H9 (cell line): Measurements from ENCODE around the gene NHERF2. TPM values are rescaled to one million over a fixed set of nuclear protein-coding genes. Genes with fewer than 3 reads are reported as not detected.
A peak's percentile ranks its signal among the peaks of the same experiment; 100 is the strongest.

Experiments
- DNase-seq: peaks from one replicate; pipeline ENCODE4 v3.0.0-alpha.2; 2017
- H2AFZ ChIP-seq: one replicate; pipeline ENCODE4 v1.6.1; 2013; ENCODE audit warnings: mild to moderate bottlenecking, low read length, control low read depth, moderate library complexity
- H2AK5ac ChIP-seq: 2 replicates; pipeline ENCODE4 v1.6.1; 2013; ENCODE audit warnings: low read length, control low read depth, mixed read lengths; ENCODE audit not compliant: insufficient read length
- H2BK120ac ChIP-seq: one replicate; pipeline ENCODE4 v1.6.1; 2013; ENCODE audit warnings: low read depth, mild to moderate bottlenecking, low read length, control low read depth, inconsistent platforms; ENCODE audit not compliant: poor library complexity, severe bottlenecking
- H2BK12ac ChIP-seq: 2 replicates; pipeline ENCODE4 v1.6.1; 2013; ENCODE audit warnings: low read length, control low read depth, mixed read lengths, low read depth; ENCODE audit not compliant: insufficient read length
- H2BK15ac ChIP-seq: 2 replicates; pipeline ENCODE4 v1.6.1; 2013; ENCODE audit warnings: low read depth, low read length, control low read depth
- H2BK20ac ChIP-seq: one replicate; pipeline ENCODE4 v1.6.1; 2013; ENCODE audit warnings: low read depth, mild to moderate bottlenecking, low read length, control low read depth, inconsistent platforms; ENCODE audit not compliant: poor library complexity, severe bottlenecking
- H2BK5ac ChIP-seq: 2 replicates; pipeline ENCODE4 v1.6.1; 2013; ENCODE audit warnings: low read length, control low read depth, mixed read lengths; ENCODE audit not compliant: insufficient read length
- H3K14ac ChIP-seq: 2 replicates; pipeline ENCODE4 v1.6.1; 2013; ENCODE audit warnings: low read length, control low read depth; ENCODE audit not compliant: insufficient read depth
- H3K18ac ChIP-seq: 2 replicates; pipeline ENCODE4 v1.6.1; 2013; ENCODE audit warnings: low read depth, mild to moderate bottlenecking, mixed read lengths, low read length, control low read depth; ENCODE audit not compliant: insufficient read length
- H3K23ac ChIP-seq: 2 replicates; pipeline ENCODE4 v1.6.1; 2013; ENCODE audit warnings: low read length, control low read depth, mixed read lengths, low read depth; ENCODE audit not compliant: insufficient read length
- H3K23me2 ChIP-seq: 2 replicates; pipeline ENCODE4 v1.6.1; 2013; ENCODE audit warnings: low read depth, mild to moderate bottlenecking, mixed read lengths, low read length, control low read depth; ENCODE audit not compliant: insufficient read length, poor library complexity, severe bottlenecking
- H3K27ac ChIP-seq: 2 replicates; pipeline ENCODE4 v1.5.1; 2013; ENCODE audit warnings: low read length, control low read depth, mixed read lengths, low read depth; ENCODE audit not compliant: insufficient read length
- H3K27me3 ChIP-seq: 2 replicates; pipeline ENCODE4 v1.6.1; 2013; ENCODE audit warnings: low read length, control low read depth, inconsistent platforms; ENCODE audit not compliant: insufficient read depth
- H3K4ac ChIP-seq: 2 replicates; pipeline ENCODE4 v1.6.1; 2013; ENCODE audit warnings: low read depth, mild to moderate bottlenecking, control low read depth, inconsistent platforms, low read length, moderate library complexity
- H3K4me1 ChIP-seq: 2 replicates; pipeline ENCODE4 v1.6.1; 2013; ENCODE audit warnings: low read length, control low read depth, inconsistent platforms; ENCODE audit not compliant: insufficient read depth
- H3K4me2 ChIP-seq: 2 replicates; pipeline ENCODE4 v1.6.1; 2013; ENCODE audit warnings: low read length, control low read depth, mixed read lengths; ENCODE audit not compliant: insufficient read length, insufficient read depth
- H3K56ac ChIP-seq: 2 replicates; pipeline ENCODE4 v1.6.1; 2013; ENCODE audit warnings: low read depth, mild to moderate bottlenecking, mixed read lengths, low read length, control low read depth; ENCODE audit not compliant: insufficient read length
- H3K79me1 ChIP-seq: 2 replicates; pipeline ENCODE4 v1.6.1; 2013; ENCODE audit warnings: low read depth, mild to moderate bottlenecking, moderate library complexity, low read length, control low read depth, inconsistent platforms; ENCODE audit not compliant: insufficient read depth, poor library complexity, severe bottlenecking
- H3K79me2 ChIP-seq: 2 replicates; pipeline ENCODE4 v1.6.1; 2013; ENCODE audit warnings: low read length, control low read depth, inconsistent platforms; ENCODE audit not compliant: insufficient read depth
- H3K9ac ChIP-seq: 2 replicates; pipeline ENCODE4 v1.6.1; 2013; ENCODE audit warnings: low read length, control low read depth, mixed read lengths; ENCODE audit not compliant: insufficient read length; ENCODE audit errors: extremely low read depth
- H3K9me3 ChIP-seq: one replicate; pipeline ENCODE4 v1.6.1; 2013; ENCODE audit warnings: low read depth, low read length, inconsistent platforms; ENCODE audit not compliant: control insufficient read depth
- H3T11ph ChIP-seq: one replicate; pipeline ENCODE4 v1.6.1; 2013; ENCODE audit warnings: mild to moderate bottlenecking, low read length, control low read depth, inconsistent platforms
- H4K20me1 ChIP-seq: one replicate; pipeline ENCODE4 v1.6.1; 2013; ENCODE audit not compliant: control insufficient read depth, insufficient read length, insufficient read depth
- H4K5ac ChIP-seq: 2 replicates; pipeline ENCODE4 v1.6.1; 2013; ENCODE audit warnings: low read depth, mild to moderate bottlenecking, mixed read lengths, low read length, control low read depth; ENCODE audit not compliant: insufficient read length
- H4K8ac ChIP-seq: replicated peaks from 2 replicates; pipeline ENCODE4 v1.6.1; 2013; ENCODE audit warnings: low read length, control low read depth, mixed read lengths, low read depth; ENCODE audit not compliant: insufficient read length
- H4K91ac ChIP-seq: 2 replicates; pipeline ENCODE4 v1.6.1; 2013; ENCODE audit warnings: low read depth, mild to moderate bottlenecking, moderate library complexity, mixed read lengths, low read length, control low read depth; ENCODE audit not compliant: insufficient read length
- H3K27ac Mint-ChIP-seq, 3 experiments: 2 replicates in 2 of 3; 3 replicates in 1 of 3; pipeline ENCODE4 v1.8.0; 2020 to 2021; ENCODE audit warnings: mixed read lengths in 3 of 3, mild to moderate bottlenecking in 1 of 3, moderate library complexity in 1 of 3
- H3K27me3 Mint-ChIP-seq: 2 replicates; pipeline ENCODE4 v1.8.0; 2021; ENCODE audit warnings: low read depth, mild to moderate bottlenecking, moderate library complexity, mixed read lengths
- H3K36me3 Mint-ChIP-seq, 3 experiments: 2 replicates in 2 of 3; 3 replicates in 1 of 3; pipeline ENCODE4 v1.8.0; 2020 to 2021; ENCODE audit warnings: low read depth in 3 of 3, mixed read lengths in 3 of 3; ENCODE audit not compliant: insufficient read depth in 1 of 3
- H3K4me1 Mint-ChIP-seq, 2 experiments: 2 replicates each; pipeline ENCODE4 v1.8.0; 2020; ENCODE audit warnings: mixed read lengths in 2 of 2
- H3K4me3 Mint-ChIP-seq, 2 experiments: 2 replicates in 1 of 2; 3 replicates in 1 of 2; pipeline ENCODE4 v1.8.0; 2020 to 2021; ENCODE audit warnings: mild to moderate bottlenecking in 2 of 2, mixed read lengths in 2 of 2, moderate library complexity in 1 of 2
- H3K9me3 Mint-ChIP-seq, 2 experiments: 2 replicates in 1 of 2; 3 replicates in 1 of 2; pipeline ENCODE4 v1.8.0; 2020; ENCODE audit warnings: mild to moderate bottlenecking in 2 of 2, mixed read lengths in 2 of 2, moderate library complexity in 1 of 2
- CTCF ChIP-seq: fragments of 200-600 bp; sonication (generic); conservative IDR thresholded peaks from 3 replicates; pipeline ENCODE4 v1.8.0; 2021; ENCODE audit warnings: antibody characterized with exemption, mild to moderate bottlenecking
- WGBS: extraction: QIAGEN DNeasy Blood & Tissue Kit; methylation state at CpG from one replicate; pipeline ENCODE4 v1.1.7; 2013; ENCODE audit warnings: missing lambda C conversion rate, low lambda C conversion rate, mixed read lengths; ENCODE audit not compliant: insufficient read length; ENCODE audit errors: extremely low coverage; 5-methylcytosine and 5-hydroxymethylcytosine counted together
- total RNA-seq: library from RNA; stranded (reverse); gene quantifications from 2 replicates; pipeline ENCODE4 v1.2.1, GENCODE V29; 2021

Gene NHERF2
- total RNA-seq, 1 experiment from 2014 or later = 15.3 TPM

DNA sequence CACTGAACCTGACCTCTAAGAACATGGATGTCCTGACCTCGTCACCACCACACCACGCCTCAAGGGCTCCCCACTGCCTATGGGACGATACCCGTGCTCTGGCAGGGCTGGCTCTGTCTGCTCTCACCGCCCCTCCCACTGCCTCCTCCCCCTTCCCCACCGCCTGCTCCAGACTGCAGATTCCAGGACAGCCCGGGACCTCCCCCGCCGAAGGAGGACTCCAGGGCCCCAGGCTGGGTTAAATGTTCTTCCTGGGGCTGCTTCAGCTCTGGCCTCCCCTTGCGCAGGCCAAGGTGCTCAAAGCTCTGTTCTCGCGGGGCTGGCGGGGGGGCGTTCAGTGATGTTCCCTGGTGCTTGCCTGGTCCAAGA lies 4.0 kb upstream of the NHERF2 start:
- H2BK120ac ChIP-seq = no peak overlapping the region
- H3K9me3 ChIP-seq = no peaks in the 10 kb centered on the region
- H2AK5ac ChIP-seq = no peak overlapping the region
- Mint-ChIP-seq H3K4me3 (peak overlapping the region; percentile 52 to 76), H3K27me3 (peaks cover 76% of the 10 kb centered on the region), H3K9me3 (peaks cover 0 to 6% of the 10 kb centered on the region in 2 experiments; a peak in 3 of 5 replicates), H3K36me3 (peaks cover 0 to 2% (median 0%) of the 10 kb centered on the region in 3 experiments; a peak in 1 of 7 replicates), H3K27ac (peak overlapping the region in 1 of 3 experiments; percentile 7; a peak in 2 of 7 replicates), H3K4me1 (peaks cover 14 to 16% of the 10 kb centered on the region in 2 experiments)
- no peak overlapping the region for H3K14ac ChIP-seq
- H2BK5ac ChIP-seq = no peak overlapping the region
- no peak overlapping the region for H2BK15ac ChIP-seq
- H4K8ac ChIP-seq = no peak overlapping the region
- H3K27ac ChIP-seq = no peak overlapping the region
- no peak overlapping the region for H3K18ac ChIP-seq
- no peaks in the 10 kb centered on the region; the same call in 1 of the 2 replicates for H3K4me1 ChIP-seq
- H3K9ac ChIP-seq = no peak overlapping the region
- H3K23ac ChIP-seq = no peak overlapping the region
- H3K4me2 ChIP-seq = peak overlapping the region; percentile 35
- no peak overlapping the region for H3K56ac ChIP-seq
- peaks cover 16% of the 10 kb centered on the region for H3K23me2 ChIP-seq
- peaks cover 20% of the 10 kb centered on the region; the same call in 1 of the 2 replicates for H3K27me3 ChIP-seq
- H3T11ph ChIP-seq = no peak overlapping the region
- no peaks in the 10 kb centered on the region for H4K20me1 ChIP-seq
- H4K91ac ChIP-seq = no peak overlapping the region
- H2AFZ ChIP-seq = no peak overlapping the region
- no peak overlapping the region for H3K4ac ChIP-seq
- no CpG with 5 or more reads among the region's 14 CpGs for WGBS
- no peaks in the 10 kb centered on the region for H3K79me2 ChIP-seq
- no peak overlapping the region for H4K5ac ChIP-seq
- H2BK20ac ChIP-seq = no peak overlapping the region
- H2BK12ac ChIP-seq = no peak overlapping the region
- DNase-seq = peak; percentile 91
- H3K79me1 ChIP-seq = no peaks in the 10 kb centered on the region
- no peak for TF ChIP-seq CTCF
